B cell (primary cell): ENCODE measurements around the gene ASTL. TPM values are rescaled to one million over a fixed set of nuclear protein-coding genes. Genes with fewer than 3 reads are reported as not detected.

Experiments used
- ATAC-seq: fragments of 200-7000 bp; cut with Tn5 transposase; one replicate; pipeline ENCODE4 v1.10.0; 2021; ENCODE audit warnings: low read depth, mild to moderate bottlenecking, moderate number of reproducible peaks, moderate library complexity
- CTCF ChIA-PET: fragments of 350-600 bp; sonication (Branson Sonifier 250); formaldehyde crosslinking; loops from one replicate; lab custom pipeline; 2021; ENCODE audit warnings: antibody characterized with exemption, inconsistent platforms; lab: Charles Lee
- POLR2A ChIA-PET: fragments of 350-600 bp; sonication (Branson Sonifier 250); formaldehyde crosslinking; loops from one replicate; lab custom pipeline; 2021; ENCODE audit warnings: antibody characterized with exemption; lab: Charles Lee
- DNase-seq: peaks from one replicate; pipeline ENCODE4 v3.0.0; 2013
- H2AFZ ChIP-seq: 2 replicates; pipeline ENCODE4 v1.6.1; 2012; ENCODE audit warnings: mild to moderate bottlenecking, low read depth, low read length; ENCODE audit not compliant: insufficient read depth, poor library complexity, severe bottlenecking
- H3K27ac ChIP-seq, 2 donors: 1 replicate in 1 of 2; 2 replicates in 1 of 2; pipeline ENCODE4 v1.5.1; 2012 to 2013; ENCODE audit warnings: low read length in 2 of 2, mild to moderate bottlenecking in 2 of 2, moderate library complexity in 1 of 2
- H3K27me3 ChIP-seq, 4 experiments: fragments of 200-600 bp in 1 of 4; sonication (generic) in 1 of 4; replicated peaks in 1 of 4; 1 replicate in 2 of 4; 2 replicates in 2 of 4; pipeline versions ENCODE4 v1.6.1 to v1.7.0; 2013 to 2016; ENCODE audit warnings: low read length in 3 of 4, mild to moderate bottlenecking in 2 of 4, mixed read lengths in 1 of 4, moderate library complexity in 1 of 4; ENCODE audit not compliant: insufficient read depth in 4 of 4, control insufficient read depth in 3 of 4; ENCODE audit errors: control extremely low read depth in 1 of 4
- H3K36me3 ChIP-seq, 2 experiments: replicated peaks in 1 of 2; 1 replicate in 1 of 2; 2 replicates in 1 of 2; pipeline versions ENCODE4 v1.6.1 to v1.7.1; 2013; ENCODE audit warnings: low read length in 1 of 2; ENCODE audit not compliant: insufficient read depth in 2 of 2, control insufficient read depth in 1 of 2; ENCODE audit errors: control extremely low read depth in 1 of 2, extremely low read depth in 1 of 2
- H3K4me1 ChIP-seq, 2 donors: fragments of 200-600 bp in 1 of 2; sonication (generic) in 1 of 2; 1 replicate in 1 of 2; 2 replicates in 1 of 2; pipeline versions ENCODE4 v1.5.1 to v1.6.1; 2013 to 2017; ENCODE audit warnings: low read length in 2 of 2; ENCODE audit not compliant: control insufficient read depth in 2 of 2, insufficient read depth in 2 of 2
- H3K4me2 ChIP-seq: replicated peaks from 2 replicates; pipeline ENCODE3; 2012; ENCODE audit warnings: mild to moderate bottlenecking, low read depth, low read length; ENCODE audit not compliant: poor library complexity, severe bottlenecking
- H3K4me3 ChIP-seq, 5 experiments: fragments of 200-600 bp in 1 of 5; sonication (generic) in 1 of 5; 1 replicate in 3 of 5; 2 replicates in 2 of 5; pipeline versions ENCODE4 v1.5.1 to v1.7.0; 2011 to 2016; ENCODE audit warnings: low read length in 4 of 5, mild to moderate bottlenecking in 4 of 5, low read depth in 2 of 5, control low read depth in 1 of 5, moderate library complexity in 1 of 5; ENCODE audit not compliant: insufficient read depth in 1 of 5; ENCODE audit errors: control extremely low read depth in 1 of 5, extremely low read depth in 1 of 5
- H3K79me2 ChIP-seq: fragments of 200-600 bp; sonication (generic); one replicate; pipeline ENCODE4 v1.6.0; 2016; ENCODE audit warnings: low read length; ENCODE audit not compliant: control insufficient read depth, insufficient read depth
- H3K9ac ChIP-seq: fragments of 200-600 bp; sonication (generic); 2 replicates; pipeline ENCODE4 v1.6.1; 2017; ENCODE audit warnings: mild to moderate bottlenecking, low read length, moderate library complexity
- H3K9me3 ChIP-seq, 3 donors: one replicate each; pipeline versions ENCODE4 v1.6.1 to v1.7.1; 2013; ENCODE audit warnings: low read length in 2 of 3; ENCODE audit not compliant: control insufficient read depth in 2 of 3, insufficient read depth in 1 of 3; ENCODE audit errors: control extremely low read depth in 1 of 3
- H4K20me1 ChIP-seq: 2 replicates; pipeline ENCODE4 v1.6.0; 2012; ENCODE audit warnings: mild to moderate bottlenecking, low read length; ENCODE audit not compliant: insufficient read depth, control insufficient read depth, poor library complexity, severe bottlenecking
- H3K27ac Mint-ChIP-seq: one replicate; pipeline ENCODE4 v1.8.0; 2021; ENCODE audit warnings: mixed read lengths
- H3K27me3 Mint-ChIP-seq: one replicate; pipeline ENCODE4 v1.8.0; 2021; ENCODE audit warnings: mixed read lengths
- H3K4me1 Mint-ChIP-seq: one replicate; pipeline ENCODE4 v1.8.0; 2021; ENCODE audit warnings: mixed read lengths
- H3K4me3 Mint-ChIP-seq: one replicate; pipeline ENCODE4 v1.8.0; 2021; ENCODE audit warnings: mixed read lengths
- H3K9me3 Mint-ChIP-seq: one replicate; pipeline ENCODE4 v1.8.0; 2022; ENCODE audit warnings: mixed read lengths; ENCODE audit not compliant: insufficient read depth
- CTCF ChIP-seq: fragments of 200-600 bp; IDR thresholded peaks from one replicate; pipeline ENCODE4 v1.8.0; 2022; ENCODE audit warnings: antibody characterized with exemption, mild to moderate bottlenecking
- EZH2 ChIP-seq: IDR thresholded peaks from 2 replicates; pipeline ENCODE4 v1.6.1; 2012; ENCODE audit warnings: borderline replicate concordance, low read depth, mild to moderate bottlenecking, moderate library complexity, low read length; ENCODE audit not compliant: insufficient read depth, poor library complexity, severe bottlenecking
- WGBS: methylation state at CpG from one replicate; pipeline ENCODE4 v1.1.5; 2013; ENCODE audit warnings: missing lambda C conversion rate; ENCODE audit not compliant: insufficient coverage; 5-methylcytosine and 5-hydroxymethylcytosine counted together
- intact Hi-C: fragments of 100-400 bp; cut with micrococcal nuclease; formaldehyde crosslinking; loops from one replicate; pipeline ENCODE4 v1.10.0; 2022
- polyA plus RNA-seq: library from polyadenylated mRNA; depleted of rRNA; stranded (reverse); fragments of >200 nt; gene quantifications from 2 replicates; pipeline ENCODE4 v1.2.3, GENCODE V29; 2012
- total RNA-seq, 2 donors: library from RNA; stranded (reverse); fragments of 120-200 nt in 1 of 2; gene quantifications; 1 replicate in 1 of 2; 2 replicates in 1 of 2; pipeline versions ENCODE4 v1.2.3 to v1.2.4, GENCODE V29; 2013 to 2022

ASTL gene
- total and polyA plus RNA-seq, 2 donors (not counting 1 experiment from before 2014, with no cell fraction given), result 0.15 to 0.59 TPM

GRCh38 chr2:96170626-96171025 is 32.3 kb upstream of the ASTL start:
- no peak overlapping the region for H2AFZ ChIP-seq

More at GRCh38 chr2:96170626-96171025, 32.3 kb upstream of the ASTL start:
- POLR2A ChIA-PET, result interaction anchor here (0.5 kb wide), 1 partner anchor 32 kb away, joined by 4 read pairs; no protein-coding TSS in a partner anchor
- peaks cover 0 to 3% (median 2%) of the 10 kb centered on the region in 3 donors for H3K9me3 ChIP-seq
- Mint-ChIP-seq H3K27me3 (no peaks in the 10 kb centered on the region), H3K9me3 (no peaks in the 10 kb centered on the region), H3K27ac (no peak overlapping the region), H3K4me1 (peaks cover 7% of the 10 kb centered on the region), H3K4me3 (no peak overlapping the region)
- H3K4me2 ChIP-seq, result no peak overlapping the region
- ATAC-seq (no peak), DNase-seq (no peak)
- H3K79me2 ChIP-seq, result no peaks in the 10 kb centered on the region
- H3K4me3 ChIP-seq, result no peak overlapping the region
- no peak for TF ChIP-seq CTCF
- no peak for TF ChIP-seq EZH2
- H3K27ac ChIP-seq, result no peak overlapping the region
- intact Hi-C loops, result no loop called here
- H3K9ac ChIP-seq, result no peak overlapping the region
- no peaks in the 10 kb centered on the region for H3K36me3 ChIP-seq
- peaks cover 0 to 3% of the 10 kb centered on the region in 2 donors for H3K4me1 ChIP-seq
- CTCF ChIA-PET, result interaction anchor here (1.0 to 17.6 kb wide), 2 partner anchors 26 to 94 kb away, joined by 3 to 1065 read pairs; partner anchors contain the start of genes ASTL and DUSP2
- no peaks in the 10 kb centered on the region for H4K20me1 ChIP-seq
- WGBS, result 100% methylated on average over 3 of the region's 3 CpGs
- H3K27me3 ChIP-seq, result no peaks in the 10 kb centered on the region
